CD4-positive, alpha-beta memory T cell (primary cell): ENCODE data around the gene ARPC5. TPM values are rescaled to one million over a fixed set of nuclear protein-coding genes. Genes with fewer than 3 reads are reported as not detected.

Source experiments
- CTCF ChIA-PET: fragments of 350-600 bp; sonication (Branson Sonifier 250); formaldehyde crosslinking; loops from one replicate; lab custom pipeline; 2021; ENCODE audit warnings: inconsistent platforms; ENCODE audit not compliant: partially characterized antibody; lab: Charles Lee
- POLR2A ChIA-PET: fragments of 350-600 bp; sonication (Branson Sonifier 250); formaldehyde crosslinking; loops from one replicate; lab custom pipeline; 2021; ENCODE audit not compliant: partially characterized antibody; lab: Charles Lee
- DNase-seq, 5 donors: peaks; one replicate each; pipeline versions ENCODE4 v3.0.0 to v3.0.0-alpha.2; 2020 to 2022; ENCODE audit warnings: mixed read lengths in 1 of 5
- H3K27ac ChIP-seq: one replicate; pipeline ENCODE4 v1.7.0; 2013; ENCODE audit warnings: low read depth, low read length
- H3K27me3 ChIP-seq: 2 replicates; pipeline ENCODE4 v1.7.0; 2013; ENCODE audit warnings: mild to moderate bottlenecking, low read length, moderate library complexity; ENCODE audit not compliant: insufficient read depth
- H3K36me3 ChIP-seq: 2 replicates; pipeline ENCODE4 v1.7.0; 2013; ENCODE audit warnings: mild to moderate bottlenecking, low read length, moderate library complexity; ENCODE audit not compliant: insufficient read depth
- H3K4me1 ChIP-seq: 2 replicates; pipeline ENCODE4 v1.7.0; 2013; ENCODE audit warnings: mild to moderate bottlenecking, low read length, moderate library complexity; ENCODE audit not compliant: insufficient read depth
- H3K4me3 ChIP-seq, 2 donors: one replicate each; pipeline ENCODE4 v1.7.0; 2013; ENCODE audit warnings: low read length in 2 of 2, mild to moderate bottlenecking in 1 of 2
- H3K9me3 ChIP-seq, 2 donors: one replicate each; pipeline ENCODE4 v1.7.0; 2013; ENCODE audit warnings: low read length in 2 of 2, control low read depth in 1 of 2; ENCODE audit not compliant: control insufficient read depth in 1 of 2
- H3K27ac Mint-ChIP-seq, 7 donors: one replicate each; pipeline ENCODE4 v1.8.0; 2020 to 2021; ENCODE audit warnings: mixed read lengths in 7 of 7, mild to moderate bottlenecking in 6 of 7, inconsistent platforms in 3 of 7, moderate library complexity in 3 of 7
- H3K27me3 Mint-ChIP-seq, 2 donors: one replicate each; pipeline ENCODE4 v1.8.0; 2020 to 2021; ENCODE audit warnings: mixed read lengths in 2 of 2
- H3K36me3 Mint-ChIP-seq, 2 donors: one replicate each; pipeline ENCODE4 v1.8.0; 2020 to 2021; ENCODE audit warnings: mixed read lengths in 2 of 2, inconsistent platforms in 1 of 2, mild to moderate bottlenecking in 1 of 2
- H3K4me1 Mint-ChIP-seq, 4 donors: one replicate each; pipeline ENCODE4 v1.8.0; 2020 to 2021; ENCODE audit warnings: mixed read lengths in 4 of 4, mild to moderate bottlenecking in 1 of 4
- H3K4me3 Mint-ChIP-seq, 8 donors: one replicate each; pipeline ENCODE4 v1.8.0; 2020 to 2021; ENCODE audit warnings: mixed read lengths in 8 of 8, mild to moderate bottlenecking in 7 of 8, moderate library complexity in 6 of 8, inconsistent platforms in 3 of 8
- H3K9me3 Mint-ChIP-seq, 8 donors: one replicate each; pipeline ENCODE4 v1.8.0; 2020 to 2021; ENCODE audit warnings: mixed read lengths in 8 of 8, mild to moderate bottlenecking in 5 of 8, inconsistent platforms in 3 of 8, moderate library complexity in 1 of 8
- intact Hi-C: fragments of 100-400 bp; cut with micrococcal nuclease; formaldehyde crosslinking; loops from one replicate; pipeline ENCODE4 v1.15.1; 2023
- polyA plus RNA-seq, 2 donors: library from polyadenylated mRNA; unstranded; fragments of 300-500 nt; fragmentation: Illumina TruSeq; gene quantifications; one replicate each; pipeline ENCODE4 v1.2.3, GENCODE V29; 2021
- total RNA-seq, 2 experiments: library from RNA; stranded (reverse); gene quantifications; one replicate each; pipeline ENCODE4 v1.2.3, GENCODE V29; 2021

Gene ARPC5
- total and polyA plus RNA-seq, 4 experiments from 2014 or later: 106 to 696 (median 249) TPM

GRCh38 chr1:183598386-183598785 lies 37.2 kb downstream of the ARPC5 start:
- Histone ChIP-seq H3K9me3 (no peaks in the 10 kb centered on the region), H3K4me3 (no peak overlapping the region), H3K27me3 (no peaks in the 10 kb centered on the region), H3K36me3 (no peaks in the 10 kb centered on the region), H3K4me1 (no peaks in the 10 kb centered on the region), H3K27ac (no peak overlapping the region)
- no peak for DNase-seq
- Mint-ChIP-seq H3K4me3 (no peak overlapping the region), H3K9me3 (no peaks in the 10 kb centered on the region), H3K4me1 (peaks cover 0 to 2% (median under 1%) of the 10 kb centered on the region in 4 donors), H3K27ac (no peak overlapping the region), H3K27me3 (peaks cover 3 to 4% of the 10 kb centered on the region in 2 donors), H3K36me3 (no peaks in the 10 kb centered on the region)
- intact Hi-C loops: no loop called here
- ChIA-PET CTCF (interaction anchor here (1.5 kb wide), 1 partner anchor 8 kb away, joined by 5 read pairs; the partner anchor contains the start of gene NCF2), POLR2A (no interaction called here)

- Histone ChIP-seq H3K27ac (no peak overlapping the region), H3K4me3 (no peak overlapping the region), H3K36me3 (no peaks in the 10 kb centered on the region), H3K9me3 (no peaks in the 10 kb centered on the region), H3K4me1 (no peaks in the 10 kb centered on the region), H3K27me3 (no peaks in the 10 kb centered on the region)
- intact Hi-C loops: no loop called here
- peaks cover 4 to 6% of the 10 kb centered on the region in 2 donors for H3K27me3 Mint-ChIP-seq
- peaks cover 0 to 2% (median under 1%) of the 10 kb centered on the region in 4 donors for H3K4me1 Mint-ChIP-seq
- H3K36me3 Mint-ChIP-seq: no peaks in the 10 kb centered on the region
- POLR2A ChIA-PET: no interaction called here
- DNase-seq: no peak
- H3K4me3 Mint-ChIP-seq: no peak overlapping the region
- H3K27ac Mint-ChIP-seq: no peak overlapping the region
- CTCF ChIA-PET: interaction anchor here (1.5 kb wide), 1 partner anchor 8 kb away, joined by 5 read pairs; the partner anchor contains the start of gene NCF2
- no peaks in the 10 kb centered on the region for H3K9me3 Mint-ChIP-seq
Measured at GRCh38 chr1:183597656-183598347, 37.8 kb downstream of the ARPC5 start.

DNA sequence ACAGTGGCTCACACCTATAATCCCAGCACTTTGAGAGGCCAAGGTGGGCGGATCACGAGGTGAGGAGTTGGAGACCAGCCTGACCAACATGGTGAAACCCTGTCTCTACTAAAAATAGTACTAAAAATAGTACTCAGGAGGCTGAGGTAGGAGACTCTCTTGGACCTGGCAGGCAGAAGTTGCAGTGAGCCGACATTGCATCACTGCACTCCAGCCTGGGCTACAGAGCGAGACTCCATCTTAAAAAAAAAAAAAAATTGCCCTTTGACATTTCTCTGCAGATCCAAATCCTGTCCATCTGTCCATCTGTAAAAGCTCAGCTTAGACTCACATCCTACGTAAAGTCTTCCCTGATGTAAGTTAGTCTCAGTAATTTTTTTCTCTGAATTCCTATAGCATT lies 39.1 kb downstream of the ARPC5 start:
- no peak overlapping the region for H3K27ac Mint-ChIP-seq
- H3K9me3 ChIP-seq: no peaks in the 10 kb centered on the region
- CTCF ChIA-PET: no interaction called here
- H3K4me1 ChIP-seq: no peaks in the 10 kb centered on the region
- no peaks in the 10 kb centered on the region for H3K36me3 ChIP-seq
- H3K27me3 Mint-ChIP-seq: peaks cover 4 to 7% of the 10 kb centered on the region in 2 donors
- H3K27me3 ChIP-seq: no peaks in the 10 kb centered on the region
- no peak overlapping the region for H3K4me3 ChIP-seq
- H3K9me3 Mint-ChIP-seq: no peaks in the 10 kb centered on the region
- intact Hi-C loops: no loop called here
- H3K27ac ChIP-seq: no peak overlapping the region
- H3K36me3 Mint-ChIP-seq: no peaks in the 10 kb centered on the region
- H3K4me1 Mint-ChIP-seq: peaks cover 0 to 2% (median under 1%) of the 10 kb centered on the region in 4 donors
- no peak overlapping the region for H3K4me3 Mint-ChIP-seq
- POLR2A ChIA-PET: no interaction called here
- DNase-seq: no peak

- Mint-ChIP-seq H3K36me3 (no peaks in the 10 kb centered on the region), H3K4me3 (no peak overlapping the region), H3K4me1 (peaks cover 2 to 6% (median 3%) of the 10 kb centered on the region in 4 donors), H3K27me3 (peaks cover 4 to 7% of the 10 kb centered on the region in 2 donors), H3K9me3 (no peaks in the 10 kb centered on the region), H3K27ac (no peak overlapping the region)
- no peak for DNase-seq
- intact Hi-C loops: no loop called here
- Histone ChIP-seq H3K9me3 (no peaks in the 10 kb centered on the region), H3K36me3 (no peaks in the 10 kb centered on the region), H3K4me3 (no peak overlapping the region), H3K4me1 (peaks cover 7% of the 10 kb centered on the region), H3K27ac (no peak overlapping the region), H3K27me3 (no peaks in the 10 kb centered on the region)
- POLR2A ChIA-PET: no interaction called here
- CTCF ChIA-PET: no interaction called here
Measured at GRCh38 chr1:183595537-183595936, 40.0 kb downstream of the ARPC5 start.

DNA sequence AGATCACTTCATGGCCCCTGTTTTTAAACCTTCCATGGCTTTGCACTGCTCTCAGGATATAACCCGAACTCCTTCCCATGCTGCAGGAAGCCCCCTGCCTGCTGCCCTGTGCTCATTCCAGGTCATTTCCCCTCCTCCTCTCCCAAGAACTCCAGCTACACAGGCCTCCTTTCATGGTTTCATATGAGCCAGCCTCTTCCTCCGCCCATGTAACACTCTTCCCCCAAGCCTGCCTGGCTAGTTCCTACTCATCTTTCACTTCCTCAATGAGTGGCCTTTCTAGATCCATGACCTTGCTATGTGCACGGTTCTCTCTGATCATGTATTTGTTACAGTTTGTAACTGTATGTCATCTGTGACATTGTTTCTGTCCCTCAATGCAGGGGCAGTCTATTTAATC lies 42.2 kb downstream of the ARPC5 start:
- H3K27me3 Mint-ChIP-seq: peaks cover 4 to 7% of the 10 kb centered on the region in 2 donors
- no peaks in the 10 kb centered on the region for H3K9me3 ChIP-seq
- H3K27ac Mint-ChIP-seq: no peak overlapping the region
- peaks cover 28% of the 10 kb centered on the region for H3K4me1 ChIP-seq
- H3K4me3 ChIP-seq: no peak overlapping the region
- no peak overlapping the region for H3K27ac ChIP-seq
- peaks cover 0 to 3% (median 0%) of the 10 kb centered on the region in 8 donors for H3K9me3 Mint-ChIP-seq
- H3K36me3 ChIP-seq: no peaks in the 10 kb centered on the region
- H3K27me3 ChIP-seq: no peaks in the 10 kb centered on the region
- no peaks in the 10 kb centered on the region for H3K36me3 Mint-ChIP-seq
- H3K4me3 Mint-ChIP-seq: peak overlapping the region in 1 of 8 donors; percentile 9
- ChIA-PET CTCF (no interaction called here), POLR2A (interaction anchor here (0.9 kb wide), 1 partner anchor 13 kb away, joined by 3 read pairs; no protein-coding TSS in a partner anchor)
- peaks cover 20 to 27% (median 23%) of the 10 kb centered on the region in 4 donors for H3K4me1 Mint-ChIP-seq
- DNase-seq: no peak
- intact Hi-C loops: loop anchor here (5.0 kb wide), 1 partner anchor 34 kb away; no protein-coding TSS in a partner anchor

DNA sequence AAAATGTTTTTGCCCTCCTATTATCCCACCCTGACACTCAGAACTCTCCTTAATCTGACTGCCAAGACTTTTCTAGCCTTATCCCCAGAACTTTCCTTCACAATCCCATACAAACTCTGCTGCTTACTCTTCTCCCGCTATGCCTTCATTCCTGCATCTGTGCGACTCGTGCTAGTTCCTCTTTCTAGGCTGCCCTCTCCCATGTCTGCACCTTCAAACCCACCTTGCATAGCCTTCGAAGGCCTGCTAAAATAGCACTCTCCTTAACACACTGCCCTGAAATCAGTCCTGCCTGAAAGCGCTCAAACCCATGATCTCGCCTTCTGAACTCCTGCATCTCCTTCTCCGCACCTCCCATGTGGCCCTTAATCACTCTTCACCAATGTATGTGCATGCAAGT lies 42.9 kb downstream of the ARPC5 start:
- Mint-ChIP-seq H3K36me3 (no peaks in the 10 kb centered on the region), H3K27ac (peak overlapping the region in 1 of 7 donors; percentile 74), H3K4me3 (no peak overlapping the region), H3K9me3 (peaks cover 0 to 3% (median 0%) of the 10 kb centered on the region in 8 donors), H3K27me3 (peaks cover 4 to 7% of the 10 kb centered on the region in 2 donors), H3K4me1 (peaks cover 20 to 31% (median 24%) of the 10 kb centered on the region in 4 donors)
- Histone ChIP-seq H3K27me3 (no peaks in the 10 kb centered on the region), H3K4me1 (peaks cover 28% of the 10 kb centered on the region), H3K4me3 (no peak overlapping the region), H3K9me3 (no peaks in the 10 kb centered on the region), H3K36me3 (no peaks in the 10 kb centered on the region), H3K27ac (no peak overlapping the region)
- POLR2A ChIA-PET: no interaction called here
- intact Hi-C loops: loop anchor here (5.0 kb wide), 1 partner anchor 35 kb away; no protein-coding TSS in a partner anchor
- CTCF ChIA-PET: interaction anchor here (1.2 kb wide), 1 partner anchor 114 kb away, joined by 3 read pairs; no protein-coding TSS in a partner anchor
- no peak for DNase-seq
